H9 (cell line): ENCODE results near the gene DCUN1D2. TPM values are rescaled to one million over a fixed set of nuclear protein-coding genes. Genes with fewer than 3 reads are reported as not detected.

Experiments used
- DNase-seq: peaks from one replicate; pipeline ENCODE4 v3.0.0-alpha.2; 2017
- H2AFZ ChIP-seq: one replicate; pipeline ENCODE4 v1.6.1; 2013; ENCODE audit warnings: mild to moderate bottlenecking, low read length, control low read depth, moderate library complexity
- H2AK5ac ChIP-seq: 2 replicates; pipeline ENCODE4 v1.6.1; 2013; ENCODE audit warnings: low read length, control low read depth, mixed read lengths; ENCODE audit not compliant: insufficient read length
- H2BK120ac ChIP-seq: one replicate; pipeline ENCODE4 v1.6.1; 2013; ENCODE audit warnings: low read depth, mild to moderate bottlenecking, low read length, control low read depth, inconsistent platforms; ENCODE audit not compliant: poor library complexity, severe bottlenecking
- H2BK12ac ChIP-seq: 2 replicates; pipeline ENCODE4 v1.6.1; 2013; ENCODE audit warnings: low read length, control low read depth, mixed read lengths, low read depth; ENCODE audit not compliant: insufficient read length
- H2BK15ac ChIP-seq: 2 replicates; pipeline ENCODE4 v1.6.1; 2013; ENCODE audit warnings: low read depth, low read length, control low read depth
- H2BK20ac ChIP-seq: one replicate; pipeline ENCODE4 v1.6.1; 2013; ENCODE audit warnings: low read depth, mild to moderate bottlenecking, low read length, control low read depth, inconsistent platforms; ENCODE audit not compliant: poor library complexity, severe bottlenecking
- H2BK5ac ChIP-seq: 2 replicates; pipeline ENCODE4 v1.6.1; 2013; ENCODE audit warnings: low read length, control low read depth, mixed read lengths; ENCODE audit not compliant: insufficient read length
- H3K14ac ChIP-seq: 2 replicates; pipeline ENCODE4 v1.6.1; 2013; ENCODE audit warnings: low read length, control low read depth; ENCODE audit not compliant: insufficient read depth
- H3K18ac ChIP-seq: 2 replicates; pipeline ENCODE4 v1.6.1; 2013; ENCODE audit warnings: low read depth, mild to moderate bottlenecking, mixed read lengths, low read length, control low read depth; ENCODE audit not compliant: insufficient read length
- H3K23ac ChIP-seq: 2 replicates; pipeline ENCODE4 v1.6.1; 2013; ENCODE audit warnings: low read length, control low read depth, mixed read lengths, low read depth; ENCODE audit not compliant: insufficient read length
- H3K23me2 ChIP-seq: 2 replicates; pipeline ENCODE4 v1.6.1; 2013; ENCODE audit warnings: low read depth, mild to moderate bottlenecking, mixed read lengths, low read length, control low read depth; ENCODE audit not compliant: insufficient read length, poor library complexity, severe bottlenecking
- H3K27ac ChIP-seq: 2 replicates; pipeline ENCODE4 v1.5.1; 2013; ENCODE audit warnings: low read length, control low read depth, mixed read lengths, low read depth; ENCODE audit not compliant: insufficient read length
- H3K27me3 ChIP-seq: 2 replicates; pipeline ENCODE4 v1.6.1; 2013; ENCODE audit warnings: low read length, control low read depth, inconsistent platforms; ENCODE audit not compliant: insufficient read depth
- H3K4ac ChIP-seq: 2 replicates; pipeline ENCODE4 v1.6.1; 2013; ENCODE audit warnings: low read depth, mild to moderate bottlenecking, control low read depth, inconsistent platforms, low read length, moderate library complexity
- H3K4me1 ChIP-seq: 2 replicates; pipeline ENCODE4 v1.6.1; 2013; ENCODE audit warnings: low read length, control low read depth, inconsistent platforms; ENCODE audit not compliant: insufficient read depth
- H3K4me2 ChIP-seq: 2 replicates; pipeline ENCODE4 v1.6.1; 2013; ENCODE audit warnings: low read length, control low read depth, mixed read lengths; ENCODE audit not compliant: insufficient read length, insufficient read depth
- H3K56ac ChIP-seq: 2 replicates; pipeline ENCODE4 v1.6.1; 2013; ENCODE audit warnings: low read depth, mild to moderate bottlenecking, mixed read lengths, low read length, control low read depth; ENCODE audit not compliant: insufficient read length
- H3K79me1 ChIP-seq: 2 replicates; pipeline ENCODE4 v1.6.1; 2013; ENCODE audit warnings: low read depth, mild to moderate bottlenecking, moderate library complexity, low read length, control low read depth, inconsistent platforms; ENCODE audit not compliant: insufficient read depth, poor library complexity, severe bottlenecking
- H3K79me2 ChIP-seq: 2 replicates; pipeline ENCODE4 v1.6.1; 2013; ENCODE audit warnings: low read length, control low read depth, inconsistent platforms; ENCODE audit not compliant: insufficient read depth
- H3K9ac ChIP-seq: 2 replicates; pipeline ENCODE4 v1.6.1; 2013; ENCODE audit warnings: low read length, control low read depth, mixed read lengths; ENCODE audit not compliant: insufficient read length; ENCODE audit errors: extremely low read depth
- H3K9me3 ChIP-seq: one replicate; pipeline ENCODE4 v1.6.1; 2013; ENCODE audit warnings: low read depth, low read length, inconsistent platforms; ENCODE audit not compliant: control insufficient read depth
- H3T11ph ChIP-seq: one replicate; pipeline ENCODE4 v1.6.1; 2013; ENCODE audit warnings: mild to moderate bottlenecking, low read length, control low read depth, inconsistent platforms
- H4K20me1 ChIP-seq: one replicate; pipeline ENCODE4 v1.6.1; 2013; ENCODE audit not compliant: control insufficient read depth, insufficient read length, insufficient read depth
- H4K5ac ChIP-seq: 2 replicates; pipeline ENCODE4 v1.6.1; 2013; ENCODE audit warnings: low read depth, mild to moderate bottlenecking, mixed read lengths, low read length, control low read depth; ENCODE audit not compliant: insufficient read length
- H4K8ac ChIP-seq: replicated peaks from 2 replicates; pipeline ENCODE4 v1.6.1; 2013; ENCODE audit warnings: low read length, control low read depth, mixed read lengths, low read depth; ENCODE audit not compliant: insufficient read length
- H4K91ac ChIP-seq: 2 replicates; pipeline ENCODE4 v1.6.1; 2013; ENCODE audit warnings: low read depth, mild to moderate bottlenecking, moderate library complexity, mixed read lengths, low read length, control low read depth; ENCODE audit not compliant: insufficient read length
- H3K27ac Mint-ChIP-seq, 3 experiments: 2 replicates in 2 of 3; 3 replicates in 1 of 3; pipeline ENCODE4 v1.8.0; 2020 to 2021; ENCODE audit warnings: mixed read lengths in 3 of 3, mild to moderate bottlenecking in 1 of 3, moderate library complexity in 1 of 3
- H3K27me3 Mint-ChIP-seq: 2 replicates; pipeline ENCODE4 v1.8.0; 2021; ENCODE audit warnings: low read depth, mild to moderate bottlenecking, moderate library complexity, mixed read lengths
- H3K36me3 Mint-ChIP-seq, 3 experiments: 2 replicates in 2 of 3; 3 replicates in 1 of 3; pipeline ENCODE4 v1.8.0; 2020 to 2021; ENCODE audit warnings: low read depth in 3 of 3, mixed read lengths in 3 of 3; ENCODE audit not compliant: insufficient read depth in 1 of 3
- H3K4me1 Mint-ChIP-seq, 2 experiments: 2 replicates each; pipeline ENCODE4 v1.8.0; 2020; ENCODE audit warnings: mixed read lengths in 2 of 2
- H3K4me3 Mint-ChIP-seq, 2 experiments: 2 replicates in 1 of 2; 3 replicates in 1 of 2; pipeline ENCODE4 v1.8.0; 2020 to 2021; ENCODE audit warnings: mild to moderate bottlenecking in 2 of 2, mixed read lengths in 2 of 2, moderate library complexity in 1 of 2
- H3K9me3 Mint-ChIP-seq, 2 experiments: 2 replicates in 1 of 2; 3 replicates in 1 of 2; pipeline ENCODE4 v1.8.0; 2020; ENCODE audit warnings: mild to moderate bottlenecking in 2 of 2, mixed read lengths in 2 of 2, moderate library complexity in 1 of 2
- WGBS: extraction: QIAGEN DNeasy Blood & Tissue Kit; methylation state at CpG from one replicate; pipeline ENCODE4 v1.1.7; 2013; ENCODE audit warnings: missing lambda C conversion rate, low lambda C conversion rate, mixed read lengths; ENCODE audit not compliant: insufficient read length; ENCODE audit errors: extremely low coverage; 5-methylcytosine and 5-hydroxymethylcytosine counted together
- total RNA-seq: library from RNA; stranded (reverse); gene quantifications from 2 replicates; pipeline ENCODE4 v1.2.1, GENCODE V29; 2021
- TF ChIP-seq, protein P1 (sequence below): fragments of 200-600 bp; sonication (generic); conservative IDR thresholded peaks from 3 replicates; pipeline ENCODE4 v1.8.0; 2021; ENCODE audit warnings: antibody characterized with exemption, mild to moderate bottlenecking

The DCUN1D2 gene
- total RNA-seq, 1 experiment from 2014 or later: 36.8 TPM

DNA sequence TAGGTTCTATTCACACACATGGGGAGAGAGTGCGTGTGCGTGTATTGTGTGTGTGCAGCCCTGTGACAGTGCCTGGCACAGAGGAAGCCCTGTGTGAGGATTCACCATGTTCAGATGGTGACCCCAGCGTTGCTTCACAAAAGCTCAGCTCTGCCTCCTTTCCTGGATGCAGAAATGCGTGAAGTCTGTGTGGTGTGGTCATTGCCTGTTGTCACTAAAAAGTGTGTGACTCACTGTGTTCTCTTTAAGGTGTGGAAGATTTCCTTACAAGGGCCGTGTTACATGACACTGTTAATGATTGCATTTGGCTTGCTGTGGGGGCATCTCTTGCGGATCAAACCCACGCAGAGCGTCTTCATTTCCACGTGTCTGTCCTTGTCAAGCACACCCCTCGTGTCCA is 19.5 kb upstream of the DCUN1D2 start:
- WGBS: no CpG with 5 or more reads among the region's 10 CpGs
- Histone ChIP-seq H3K18ac (no peak overlapping the region), H3K4me1 (no peaks in the 10 kb centered on the region), H4K20me1 (no peaks in the 10 kb centered on the region), H3K9ac (no peak overlapping the region), H3K23me2 (no peaks in the 10 kb centered on the region), H2BK12ac (no peak overlapping the region), H2BK120ac (no peak overlapping the region), H3K4ac (no peak overlapping the region), H3K4me2 (no peak overlapping the region), H4K5ac (no peak overlapping the region), H2AFZ (no peak overlapping the region), H3K23ac (no peak overlapping the region), H3K9me3 (no peaks in the 10 kb centered on the region), H3T11ph (no peak overlapping the region), H3K79me1 (no peaks in the 10 kb centered on the region), H2BK20ac (no peak overlapping the region), H2BK15ac (no peak overlapping the region), H2BK5ac (no peak overlapping the region), H3K27me3 (no peaks in the 10 kb centered on the region), H3K14ac (no peak overlapping the region), H3K56ac (no peak overlapping the region), H4K8ac (no peak overlapping the region), H3K79me2 (no peaks in the 10 kb centered on the region), H2AK5ac (no peak overlapping the region), H3K27ac (no peak overlapping the region), H4K91ac (no peak overlapping the region)
- Mint-ChIP-seq H3K36me3 (peaks cover 8 to 53% (median 45%) of the 10 kb centered on the region in 3 experiments; a peak in 5 of 7 replicates), H3K27me3 (no peaks in the 10 kb centered on the region), H3K27ac (peak overlapping the region in 1 of 3 experiments; percentile 69; a peak in 2 of 7 replicates), H3K4me3 (no peak overlapping the region), H3K4me1 (no peaks in the 10 kb centered on the region; a peak in 1 of 4 replicates), H3K9me3 (no peaks in the 10 kb centered on the region)
- no peak for DNase-seq
- TF ChIP-seq, protein P1, sequence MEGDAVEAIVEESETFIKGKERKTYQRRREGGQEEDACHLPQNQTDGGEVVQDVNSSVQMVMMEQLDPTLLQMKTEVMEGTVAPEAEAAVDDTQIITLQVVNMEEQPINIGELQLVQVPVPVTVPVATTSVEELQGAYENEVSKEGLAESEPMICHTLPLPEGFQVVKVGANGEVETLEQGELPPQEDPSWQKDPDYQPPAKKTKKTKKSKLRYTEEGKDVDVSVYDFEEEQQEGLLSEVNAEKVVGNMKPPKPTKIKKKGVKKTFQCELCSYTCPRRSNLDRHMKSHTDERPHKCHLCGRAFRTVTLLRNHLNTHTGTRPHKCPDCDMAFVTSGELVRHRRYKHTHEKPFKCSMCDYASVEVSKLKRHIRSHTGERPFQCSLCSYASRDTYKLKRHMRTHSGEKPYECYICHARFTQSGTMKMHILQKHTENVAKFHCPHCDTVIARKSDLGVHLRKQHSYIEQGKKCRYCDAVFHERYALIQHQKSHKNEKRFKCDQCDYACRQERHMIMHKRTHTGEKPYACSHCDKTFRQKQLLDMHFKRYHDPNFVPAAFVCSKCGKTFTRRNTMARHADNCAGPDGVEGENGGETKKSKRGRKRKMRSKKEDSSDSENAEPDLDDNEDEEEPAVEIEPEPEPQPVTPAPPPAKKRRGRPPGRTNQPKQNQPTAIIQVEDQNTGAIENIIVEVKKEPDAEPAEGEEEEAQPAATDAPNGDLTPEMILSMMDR: no peak
